ENCODE measurements around the gene TNNI2.

- TF ChIP-seq, protein P1, sequence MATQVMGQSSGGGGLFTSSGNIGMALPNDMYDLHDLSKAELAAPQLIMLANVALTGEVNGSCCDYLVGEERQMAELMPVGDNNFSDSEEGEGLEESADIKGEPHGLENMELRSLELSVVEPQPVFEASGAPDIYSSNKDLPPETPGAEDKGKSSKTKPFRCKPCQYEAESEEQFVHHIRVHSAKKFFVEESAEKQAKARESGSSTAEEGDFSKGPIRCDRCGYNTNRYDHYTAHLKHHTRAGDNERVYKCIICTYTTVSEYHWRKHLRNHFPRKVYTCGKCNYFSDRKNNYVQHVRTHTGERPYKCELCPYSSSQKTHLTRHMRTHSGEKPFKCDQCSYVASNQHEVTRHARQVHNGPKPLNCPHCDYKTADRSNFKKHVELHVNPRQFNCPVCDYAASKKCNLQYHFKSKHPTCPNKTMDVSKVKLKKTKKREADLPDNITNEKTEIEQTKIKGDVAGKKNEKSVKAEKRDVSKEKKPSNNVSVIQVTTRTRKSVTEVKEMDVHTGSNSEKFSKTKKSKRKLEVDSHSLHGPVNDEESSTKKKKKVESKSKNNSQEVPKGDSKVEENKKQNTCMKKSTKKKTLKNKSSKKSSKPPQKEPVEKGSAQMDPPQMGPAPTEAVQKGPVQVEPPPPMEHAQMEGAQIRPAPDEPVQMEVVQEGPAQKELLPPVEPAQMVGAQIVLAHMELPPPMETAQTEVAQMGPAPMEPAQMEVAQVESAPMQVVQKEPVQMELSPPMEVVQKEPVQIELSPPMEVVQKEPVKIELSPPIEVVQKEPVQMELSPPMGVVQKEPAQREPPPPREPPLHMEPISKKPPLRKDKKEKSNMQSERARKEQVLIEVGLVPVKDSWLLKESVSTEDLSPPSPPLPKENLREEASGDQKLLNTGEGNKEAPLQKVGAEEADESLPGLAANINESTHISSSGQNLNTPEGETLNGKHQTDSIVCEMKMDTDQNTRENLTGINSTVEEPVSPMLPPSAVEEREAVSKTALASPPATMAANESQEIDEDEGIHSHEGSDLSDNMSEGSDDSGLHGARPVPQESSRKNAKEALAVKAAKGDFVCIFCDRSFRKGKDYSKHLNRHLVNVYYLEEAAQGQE (IDR thresholded peaks at IDR 0.05; ENCODE audit: insufficient read depth in 1 of 2, low read depth in 2 of 2, low read length in 1 of 2) = no peak
- TF ChIP-seq, protein P2, sequence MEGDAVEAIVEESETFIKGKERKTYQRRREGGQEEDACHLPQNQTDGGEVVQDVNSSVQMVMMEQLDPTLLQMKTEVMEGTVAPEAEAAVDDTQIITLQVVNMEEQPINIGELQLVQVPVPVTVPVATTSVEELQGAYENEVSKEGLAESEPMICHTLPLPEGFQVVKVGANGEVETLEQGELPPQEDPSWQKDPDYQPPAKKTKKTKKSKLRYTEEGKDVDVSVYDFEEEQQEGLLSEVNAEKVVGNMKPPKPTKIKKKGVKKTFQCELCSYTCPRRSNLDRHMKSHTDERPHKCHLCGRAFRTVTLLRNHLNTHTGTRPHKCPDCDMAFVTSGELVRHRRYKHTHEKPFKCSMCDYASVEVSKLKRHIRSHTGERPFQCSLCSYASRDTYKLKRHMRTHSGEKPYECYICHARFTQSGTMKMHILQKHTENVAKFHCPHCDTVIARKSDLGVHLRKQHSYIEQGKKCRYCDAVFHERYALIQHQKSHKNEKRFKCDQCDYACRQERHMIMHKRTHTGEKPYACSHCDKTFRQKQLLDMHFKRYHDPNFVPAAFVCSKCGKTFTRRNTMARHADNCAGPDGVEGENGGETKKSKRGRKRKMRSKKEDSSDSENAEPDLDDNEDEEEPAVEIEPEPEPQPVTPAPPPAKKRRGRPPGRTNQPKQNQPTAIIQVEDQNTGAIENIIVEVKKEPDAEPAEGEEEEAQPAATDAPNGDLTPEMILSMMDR (IDR thresholded peaks at IDR 0.05) = no peak
- TF ChIP-seq POLR2AphosphoS5 (IDR thresholded peaks at IDR 0.05; ENCODE audit: low read depth, low read length) = no peak
- no peak for TF ChIP-seq SIN3A (IDR thresholded peaks at IDR 0.05; ENCODE audit: borderline replicate concordance, insufficient read depth, low read depth, low read length)
These were observed 19.8 kb downstream of the TNNI2 start for GRCh38 chr11:1858576-1858975.
